Brain pericyte (primary cell): Measurements from ENCODE around the gene MDFI.

ENCODE experiments used
- DNase-seq: peaks from one replicate; pipeline ENCODE4 v3.0.0-alpha.2; 2012; ENCODE audit warnings: low read depth, low spot score

The MDFI gene

DNA sequence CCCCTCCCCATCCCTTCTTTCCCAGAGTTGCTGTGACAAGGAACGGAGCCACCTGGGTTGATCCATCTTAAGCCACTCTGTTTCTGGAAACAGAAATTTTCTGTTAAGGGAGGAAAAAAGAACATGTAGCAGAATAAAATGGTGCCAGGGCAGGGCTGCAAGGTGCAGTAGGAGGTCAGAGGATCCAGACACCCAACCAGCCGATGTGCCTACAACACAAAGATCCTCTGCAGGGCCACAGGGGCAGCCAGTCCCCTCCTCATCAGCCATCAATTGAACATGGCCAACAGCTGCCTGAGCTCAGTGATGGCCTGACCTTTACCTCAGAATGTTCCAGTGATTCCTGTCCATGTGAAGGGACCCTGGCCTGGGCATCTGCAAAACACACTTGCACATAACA lies 11.9 kb downstream of the MDFI start:
- DNase-seq = no peak

DNA sequence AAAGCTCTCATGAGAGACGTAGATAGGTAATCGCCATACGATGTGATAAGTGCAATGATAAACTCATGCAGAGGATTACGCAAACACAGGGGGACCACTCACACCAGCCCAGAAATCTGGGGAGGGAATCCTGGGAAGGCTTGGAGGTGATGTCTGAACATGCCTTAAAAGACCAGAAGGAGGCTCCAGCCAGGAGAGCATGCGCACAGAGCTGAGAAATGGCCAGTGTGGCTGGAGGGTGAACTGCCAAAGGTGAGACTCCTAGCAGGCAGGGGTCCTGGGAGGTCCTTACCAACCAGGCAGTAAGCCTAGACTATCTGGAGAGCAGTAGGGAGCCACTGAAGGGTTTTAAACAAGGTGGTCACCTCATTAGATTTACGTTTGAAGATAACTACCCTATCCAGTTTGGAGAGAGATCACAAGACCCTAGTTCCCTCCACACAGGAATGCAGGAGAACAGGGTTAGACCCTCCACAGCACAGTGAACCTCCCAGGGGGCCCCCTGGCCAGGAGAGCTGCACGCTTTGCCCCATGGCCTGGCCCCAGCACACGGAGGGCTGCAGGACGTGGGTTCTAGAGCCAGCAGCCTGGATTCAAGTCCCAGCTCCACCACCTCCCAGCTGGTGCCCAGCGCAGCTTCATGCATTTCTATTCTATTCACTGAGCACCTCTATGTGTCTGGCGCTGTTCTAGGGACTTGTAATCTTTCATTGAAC lies 13.1 kb downstream of the MDFI start:
- DNase-seq = no peak

DNA sequence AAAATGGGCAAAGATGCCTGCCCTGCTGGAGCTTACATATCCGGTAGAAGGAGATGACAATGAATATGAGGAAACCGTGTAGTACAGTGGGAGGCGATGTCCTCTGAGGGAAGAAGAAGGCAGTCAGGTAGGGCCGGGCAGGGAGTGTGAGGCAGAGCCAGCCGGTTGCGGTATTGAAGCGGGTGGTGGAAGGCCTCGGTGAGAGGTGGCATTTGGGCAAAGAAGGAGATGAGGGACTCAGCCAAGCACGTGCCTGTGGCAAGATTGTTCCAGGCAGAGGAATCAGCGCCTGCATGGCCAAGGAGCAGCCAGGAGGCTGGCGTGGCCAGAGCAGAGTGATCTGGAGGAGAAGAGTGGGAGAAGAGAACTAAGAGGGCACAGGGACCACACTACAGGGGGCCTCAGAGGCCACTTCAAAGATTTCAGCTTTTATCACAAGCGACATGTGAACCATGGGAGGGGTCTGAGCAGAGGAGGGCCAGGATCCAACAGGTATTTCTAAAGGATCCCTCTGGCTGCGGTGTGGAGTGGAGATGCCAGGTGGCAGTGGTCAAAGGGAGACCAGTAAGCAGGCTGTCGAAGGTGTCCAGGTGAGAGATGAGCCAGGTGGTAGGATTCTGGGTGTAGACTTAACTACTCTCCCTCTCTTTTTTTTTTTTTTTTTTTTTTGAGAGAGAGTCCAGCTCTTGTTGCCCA lies 13.8 kb downstream of the MDFI start:
- DNase-seq = no peak

DNA sequence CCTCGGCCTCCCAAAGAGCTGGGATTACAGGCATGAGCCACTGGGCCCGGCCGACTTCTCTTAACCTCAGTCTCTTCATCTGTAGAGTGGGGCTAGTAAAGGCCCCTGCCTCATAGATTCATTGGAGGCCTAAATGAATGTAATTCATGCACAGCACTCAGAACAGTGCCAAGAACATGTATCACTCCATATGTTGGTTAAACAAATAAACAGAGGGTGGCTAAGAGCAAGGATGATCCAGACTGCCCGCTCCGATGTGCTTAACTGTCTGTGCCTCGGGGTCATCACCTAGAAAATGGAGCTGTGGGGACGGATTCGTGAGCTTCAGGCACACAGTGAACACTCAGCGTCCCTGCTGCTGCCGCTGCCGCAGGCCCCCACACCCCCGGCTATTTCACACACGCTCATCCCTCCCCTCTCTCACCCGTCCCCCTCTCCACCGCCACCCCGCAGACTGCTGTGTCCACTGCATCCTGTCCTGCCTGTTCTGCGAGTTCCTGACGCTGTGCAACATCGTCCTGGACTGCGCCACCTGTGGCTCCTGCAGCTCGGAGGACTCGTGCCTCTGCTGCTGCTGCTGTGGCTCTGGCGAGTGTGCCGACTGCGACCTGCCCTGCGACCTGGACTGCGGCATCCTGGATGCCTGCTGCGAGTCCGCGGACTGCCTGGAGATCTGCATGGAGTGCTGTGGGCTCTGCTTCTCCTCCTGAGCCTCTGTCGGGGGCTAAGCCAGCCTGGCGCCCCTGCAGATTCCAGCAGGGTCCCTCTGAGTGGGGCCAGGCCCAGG lies 14.8 kb downstream of the MDFI start:
- no peak for DNase-seq

DNA sequence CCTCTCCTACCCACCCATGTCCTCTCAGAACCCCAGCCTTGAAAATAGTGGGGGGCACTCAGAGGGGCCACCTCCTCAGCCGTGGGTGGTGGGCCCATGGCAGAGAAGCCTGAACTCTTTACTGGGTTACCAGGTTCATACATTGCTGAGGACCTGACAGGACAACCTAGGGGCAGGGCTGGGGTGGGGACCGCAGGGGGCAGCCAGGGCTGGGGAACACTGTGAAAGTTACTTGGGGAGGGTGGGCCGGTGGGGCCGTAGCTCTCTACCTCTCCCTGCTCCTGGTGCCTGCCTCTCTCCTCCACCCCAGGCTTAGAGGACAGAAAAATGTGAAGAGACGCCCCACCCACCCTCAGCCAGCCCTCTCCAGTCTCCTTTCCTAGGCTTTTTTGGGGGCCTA lies 15.4 kb downstream of the MDFI start:
- DNase-seq = no peak

DNA sequence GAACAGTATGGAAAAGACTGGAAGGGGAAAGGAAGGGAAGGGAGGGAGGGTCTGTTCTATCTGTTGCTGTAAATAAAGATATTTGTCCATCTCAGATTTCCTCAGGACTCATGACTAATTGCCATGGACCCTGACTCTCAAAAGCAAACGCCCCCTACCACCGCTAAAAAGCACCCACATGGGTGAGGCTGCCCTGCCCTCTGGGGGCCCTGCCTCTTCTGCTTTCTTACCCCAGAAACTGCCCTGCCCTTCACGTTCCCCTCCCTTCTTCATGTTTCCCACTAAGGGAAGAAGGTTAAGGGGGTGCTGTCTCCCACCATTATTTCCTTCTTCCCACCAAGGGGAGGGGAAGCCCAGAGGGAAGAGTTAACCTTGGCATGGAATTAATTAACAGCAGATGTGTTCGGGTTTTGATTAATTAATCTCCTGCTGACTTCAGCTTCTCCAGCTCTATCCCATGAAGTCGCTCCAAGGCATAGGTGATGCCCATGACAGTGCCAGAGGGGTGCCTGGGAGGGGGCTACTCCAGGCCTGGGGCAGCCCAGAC lies 16.0 kb downstream of the MDFI start:
- DNase-seq = no peak

DNA sequence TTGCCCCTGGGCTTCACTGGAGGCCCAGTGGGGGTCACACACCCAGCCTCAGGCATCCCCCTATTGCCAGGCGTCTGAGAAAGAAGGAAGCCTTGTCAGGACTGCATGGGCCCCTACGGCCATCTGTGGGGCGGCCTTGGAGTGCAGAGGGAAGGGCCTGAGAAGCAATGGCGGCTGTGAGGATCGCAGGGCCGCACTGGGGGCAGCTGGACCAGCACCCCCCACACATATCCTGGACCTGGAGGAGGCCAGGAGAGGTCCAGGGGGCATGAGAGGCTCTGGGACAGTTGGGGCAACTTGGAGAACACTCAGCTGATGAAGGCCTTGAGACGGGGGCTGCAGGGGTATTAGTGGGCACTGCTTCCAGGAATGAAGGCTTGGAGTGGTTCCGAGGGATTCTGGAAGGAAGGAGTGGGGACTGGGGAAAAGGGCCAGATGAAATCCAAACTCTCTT lies 16.5 kb downstream of the MDFI start:
- DNase-seq = no peak

DNA sequence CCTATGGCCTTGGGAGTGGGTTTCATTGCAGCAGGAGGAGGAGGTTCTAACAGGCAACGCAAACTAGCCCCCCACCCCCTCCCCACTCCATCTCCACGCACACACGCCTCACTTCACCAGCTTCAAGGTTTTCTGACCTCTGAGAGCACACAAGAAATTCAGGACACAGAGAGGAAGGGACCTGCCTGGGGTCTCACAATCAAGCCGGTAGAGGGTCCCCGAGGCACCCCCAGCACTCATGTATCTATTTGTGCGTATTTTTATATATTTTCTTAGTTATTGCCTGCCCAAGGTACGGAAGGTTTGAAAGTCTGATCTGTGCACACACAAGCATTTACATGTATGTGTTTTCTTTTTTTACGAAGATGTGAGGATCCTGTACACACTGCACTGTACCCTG lies 16.9 kb downstream of the MDFI start:
- no peak for DNase-seq

DNA sequence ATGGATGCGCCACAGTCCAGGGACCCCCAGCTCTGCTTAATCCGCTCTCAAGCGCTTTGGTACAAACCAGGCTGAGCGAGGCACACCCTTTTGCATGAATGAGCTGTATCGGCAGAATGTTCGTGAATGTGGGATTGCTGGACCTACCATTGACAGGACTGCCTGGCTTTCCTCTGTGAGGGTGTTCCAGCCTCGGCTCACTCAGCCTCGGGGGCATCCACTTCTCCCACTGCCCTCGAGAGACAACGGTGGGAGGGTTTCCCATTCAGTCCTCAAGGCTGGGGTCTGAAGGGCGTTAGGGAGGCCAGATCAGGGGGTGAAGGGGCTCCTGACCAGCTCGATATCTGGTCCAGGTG lies 17.4 kb downstream of the MDFI start:
- DNase-seq = no peak

DNA sequence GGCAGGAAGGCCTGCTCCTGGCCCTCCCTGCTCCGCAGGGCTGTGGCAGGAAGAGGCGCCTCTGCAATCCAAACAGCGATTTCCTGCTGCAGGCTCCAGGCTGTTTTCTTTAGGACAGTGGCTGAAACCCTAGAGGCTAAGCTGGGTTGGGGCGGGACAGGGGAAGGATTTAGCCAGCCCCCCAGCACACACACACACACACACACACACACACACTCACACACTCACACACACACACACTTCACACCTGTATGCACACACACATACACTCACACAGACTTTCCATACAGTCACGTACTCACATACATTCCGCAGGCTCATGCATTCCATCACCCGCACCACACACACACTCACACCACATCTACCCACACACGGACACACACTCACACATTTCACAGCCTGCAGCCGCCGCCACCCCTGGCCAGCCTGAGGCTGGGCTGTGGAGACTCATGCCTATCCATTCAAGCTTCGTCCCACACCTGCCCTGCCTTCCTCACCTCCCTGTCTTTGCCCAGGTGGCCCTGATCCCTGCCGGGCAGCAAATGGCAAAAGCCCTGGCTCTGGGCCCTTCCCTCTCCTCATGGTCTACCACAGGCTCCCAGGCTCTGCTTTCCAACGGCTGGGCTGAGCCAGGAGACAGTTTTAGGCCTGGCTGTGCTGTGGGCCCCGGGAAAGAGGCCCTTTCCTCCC lies 17.9 kb downstream of the MDFI start:
- no peak for DNase-seq

DNA sequence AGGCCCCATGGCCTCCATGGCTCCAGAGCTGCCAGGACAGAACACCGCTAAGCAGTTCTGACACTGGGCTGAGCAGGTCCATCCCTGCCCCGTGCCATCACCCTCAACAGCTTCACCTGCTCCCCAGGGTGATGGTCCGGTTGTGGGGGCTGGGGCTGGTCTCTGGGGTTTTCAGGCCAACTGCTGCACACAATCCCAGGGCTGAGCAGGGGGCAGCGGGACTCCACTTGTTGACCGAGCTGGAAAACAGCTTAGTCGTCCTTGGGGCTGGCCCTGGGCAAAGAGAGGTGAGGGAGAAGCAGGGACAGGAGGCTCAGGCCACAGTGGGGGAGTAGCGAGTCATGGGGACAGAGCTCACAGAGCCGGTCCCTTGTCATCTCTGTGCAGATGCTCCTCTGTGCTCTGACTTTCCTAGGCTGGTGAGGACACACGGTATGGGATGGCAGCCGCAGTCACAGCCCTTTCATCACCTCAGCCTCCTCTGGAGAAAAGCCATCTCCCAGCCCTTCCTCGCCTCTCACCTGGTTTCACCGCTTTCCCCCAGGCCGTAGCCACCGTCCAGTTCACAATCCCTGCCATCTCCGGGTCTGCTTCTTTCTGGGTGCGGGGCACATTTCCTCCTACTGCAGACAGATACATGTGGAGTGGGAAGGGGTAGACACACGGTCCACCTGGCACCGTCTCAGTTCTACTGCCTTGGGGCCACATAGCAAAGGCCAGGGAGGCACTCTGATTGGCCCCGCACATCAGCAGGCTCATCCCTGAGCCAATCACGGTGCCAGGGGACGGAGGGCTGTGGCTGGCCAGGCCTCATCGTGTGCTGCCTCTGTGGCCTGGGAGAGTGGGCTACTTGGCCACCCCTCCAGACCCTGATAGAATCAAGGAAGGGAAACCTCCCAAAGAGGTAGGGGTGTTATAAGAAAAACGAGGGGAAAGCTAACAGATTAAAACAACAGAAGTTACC lies 19.1 kb downstream of the MDFI start:
- no peak for DNase-seq

DNA sequence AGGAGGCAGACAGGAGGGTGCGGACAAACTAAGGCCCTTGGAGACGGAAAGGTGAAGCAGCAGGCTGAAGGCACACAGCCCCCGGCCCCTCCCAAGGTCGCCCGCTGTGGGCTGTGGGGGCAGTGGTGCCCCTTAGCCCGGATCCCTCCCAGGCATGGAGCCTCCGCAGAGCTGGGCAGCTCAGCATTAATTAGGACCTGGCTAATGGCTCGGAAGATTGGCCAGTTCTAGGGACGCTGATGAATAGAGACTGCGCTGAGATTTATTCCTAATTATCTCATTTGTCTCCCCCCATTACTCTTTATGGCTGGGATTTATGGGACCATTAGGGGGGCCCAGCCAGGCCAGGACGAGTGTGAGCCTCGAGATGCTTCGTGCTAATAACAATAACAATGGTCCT lies 20.4 kb downstream of the MDFI start:
- no peak for DNase-seq

DNA sequence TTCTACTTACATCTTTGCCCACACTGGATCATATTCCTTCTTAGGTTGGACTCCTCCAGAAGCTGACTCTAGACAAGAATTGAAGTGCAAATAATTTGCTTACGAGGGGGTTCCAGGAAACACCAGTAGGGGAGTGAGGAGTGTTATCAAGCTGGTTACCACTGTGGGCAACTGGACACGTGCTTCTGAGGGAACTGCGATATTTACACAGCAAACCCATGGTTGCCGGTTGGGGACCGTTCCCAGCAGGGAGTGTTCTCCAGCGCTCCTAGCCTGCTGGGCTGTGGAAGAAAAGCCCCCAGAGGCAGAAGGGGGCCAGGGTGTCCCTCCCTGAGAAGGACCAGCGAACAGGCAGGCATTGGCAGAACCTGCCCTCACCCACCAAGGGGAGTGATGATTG lies 21.7 kb downstream of the MDFI start:
- no peak for DNase-seq

DNA sequence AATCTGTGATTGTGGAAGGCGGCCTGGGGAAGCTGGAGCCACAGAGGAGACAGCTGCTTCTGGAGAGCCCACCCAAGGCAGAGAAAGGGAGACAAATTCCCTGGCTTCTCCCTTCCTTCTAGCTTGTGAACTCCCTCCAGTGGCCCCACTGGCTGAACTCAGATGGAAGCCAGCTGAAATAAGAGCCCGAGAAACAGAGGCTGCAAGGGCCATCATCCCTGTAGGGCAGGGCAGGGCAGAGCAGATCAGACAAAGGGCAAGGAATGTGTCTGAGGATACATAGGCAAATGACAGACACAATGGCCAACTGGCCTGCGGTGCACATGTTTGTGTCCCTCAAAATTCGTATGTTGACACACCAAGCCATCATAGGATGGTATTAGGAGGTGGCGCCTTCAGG lies 25.3 kb downstream of the MDFI start:
- DNase-seq = no peak

DNA sequence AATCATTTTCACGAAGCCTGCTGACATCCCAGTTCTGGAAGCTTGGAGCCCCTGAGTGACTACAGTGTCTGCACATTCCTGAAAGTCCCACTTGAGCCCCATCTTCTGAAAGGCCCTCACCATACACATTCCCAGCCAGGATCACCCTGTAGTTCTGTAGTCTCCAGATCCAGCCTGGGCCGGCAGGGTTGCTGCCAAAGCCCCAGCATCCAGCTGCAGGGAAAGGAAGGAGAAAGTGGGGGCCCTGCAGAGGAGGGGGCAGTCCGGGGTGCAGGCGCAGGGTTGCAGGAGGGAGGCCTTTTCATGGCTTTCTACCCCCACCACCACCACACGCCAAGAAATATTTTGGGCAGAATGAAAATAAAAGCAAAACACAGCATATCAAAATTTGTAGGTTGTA lies 26.0 kb downstream of the MDFI start:
- no peak for DNase-seq

DNA sequence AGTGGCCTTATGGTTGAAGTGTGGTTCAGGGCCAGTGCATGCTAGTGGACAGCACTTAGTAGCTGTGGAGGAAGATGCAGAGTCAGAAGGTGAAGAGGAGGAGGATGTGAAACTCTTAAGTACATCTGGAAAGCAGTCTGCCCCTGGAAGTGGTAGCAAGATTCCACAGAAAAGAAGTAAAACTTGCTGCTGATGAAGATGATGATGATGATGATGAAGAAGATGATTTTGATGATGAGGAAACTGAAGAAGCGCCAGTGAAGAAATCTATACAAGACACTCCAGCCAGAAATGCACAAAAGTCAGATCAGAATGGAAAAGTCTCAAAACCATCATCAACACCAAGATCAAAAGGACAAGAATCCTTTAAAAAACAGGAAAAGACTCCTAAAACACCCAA lies 28.9 kb downstream of the MDFI start:
- DNase-seq = no peak

DNA sequence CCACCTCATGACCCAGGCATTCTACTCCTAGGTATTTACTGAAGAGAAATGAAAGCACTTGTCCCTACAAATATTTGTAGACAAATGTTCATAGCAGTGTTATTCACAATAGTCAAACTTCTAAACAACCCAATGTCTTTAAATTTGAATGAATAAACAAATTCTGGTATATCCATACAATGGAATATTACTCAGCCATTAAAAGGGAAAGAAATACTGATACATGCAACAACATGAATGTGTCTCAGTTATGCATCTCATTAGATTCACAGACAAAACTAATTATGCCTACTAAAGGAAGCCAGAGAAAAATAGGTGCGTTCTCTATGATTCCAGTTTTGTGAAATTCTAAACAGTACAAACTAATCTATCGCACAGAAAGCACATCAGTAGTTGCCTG lies 30.7 kb downstream of the MDFI start:
- DNase-seq = no peak

DNA sequence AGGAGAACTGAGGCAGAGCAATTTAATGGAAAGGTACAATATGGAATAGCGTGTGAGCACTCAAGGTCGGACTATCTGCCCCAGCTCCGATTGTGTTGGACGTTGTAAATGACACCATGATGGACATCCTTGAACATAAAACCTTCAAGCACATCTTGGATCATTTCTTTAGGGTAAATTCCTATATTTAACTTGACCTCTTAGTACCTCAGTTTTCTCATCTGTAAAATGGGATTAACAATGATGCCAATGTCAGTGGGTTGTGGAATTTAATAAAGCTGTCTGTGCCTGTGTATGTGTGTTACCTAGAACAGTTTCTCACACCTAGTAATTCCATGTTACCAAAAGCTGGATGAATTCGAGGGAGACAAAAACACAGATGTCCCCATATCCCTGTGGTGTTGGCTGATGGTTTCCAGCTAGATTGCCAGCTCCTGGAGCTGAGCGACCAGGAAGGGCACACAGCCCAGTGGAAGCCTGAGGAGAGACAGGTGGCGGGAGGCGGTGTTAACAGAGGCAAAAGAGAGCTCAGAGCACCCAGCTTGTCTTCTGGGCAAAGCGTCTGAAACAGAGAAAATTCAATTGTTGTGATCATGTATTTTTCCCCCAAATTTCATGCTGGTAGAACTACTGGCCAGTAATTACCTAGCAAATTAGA lies 32.6 kb downstream of the MDFI start:
- no peak for DNase-seq

DNA sequence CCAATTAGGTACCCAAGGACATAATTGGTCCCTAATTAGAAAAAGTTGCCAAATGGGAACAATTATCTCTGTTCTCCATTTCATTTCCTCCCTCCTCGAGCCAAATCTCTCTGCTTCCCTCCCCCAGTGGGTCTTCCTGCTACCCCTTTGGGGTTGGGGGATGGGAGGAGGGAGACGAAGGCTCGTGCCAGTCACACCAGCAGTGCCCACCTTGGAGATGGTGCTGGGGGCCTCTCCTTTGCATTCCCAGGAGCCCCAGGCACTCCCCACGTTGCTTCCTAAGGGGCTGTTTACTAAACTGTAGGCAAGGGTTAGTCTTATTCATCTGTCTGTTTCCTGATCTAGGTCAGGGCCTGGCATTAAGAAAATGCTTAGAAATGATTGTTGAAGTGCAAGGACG lies 33.1 kb downstream of the MDFI start:
- DNase-seq = no peak

DNA sequence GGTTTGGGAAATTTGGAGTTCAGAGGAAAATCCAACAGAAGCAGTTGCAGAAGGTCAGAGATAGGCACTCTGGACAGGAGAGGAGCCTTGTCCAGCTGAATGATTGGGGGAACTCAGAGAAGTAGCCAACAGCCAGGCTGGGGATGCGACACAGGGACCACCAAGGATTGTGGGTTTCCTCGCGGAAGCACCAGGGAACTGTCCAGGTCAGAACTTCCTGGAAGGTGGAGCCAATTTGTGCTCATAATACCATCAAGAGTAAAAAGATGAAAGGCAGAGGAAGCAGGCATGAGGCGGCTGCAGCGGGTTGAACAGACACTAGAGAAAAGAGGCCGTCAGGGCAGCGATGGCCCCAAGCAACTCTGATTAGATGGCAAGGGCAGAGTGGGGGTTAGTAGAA lies 33.7 kb downstream of the MDFI start:
- no peak for DNase-seq
